Mesendoderm (in vitro differentiated cells): ENCODE results near the gene AGBL1.

Experiments
- DNase-seq: peaks from one replicate; pipeline ENCODE4 v3.0.0; 2013
- H2AK5ac ChIP-seq: 2 replicates; pipeline ENCODE4 v1.6.1; 2013; ENCODE audit warnings: low read length, inconsistent platforms
- H2BK120ac ChIP-seq: 2 replicates; pipeline ENCODE4 v1.6.1; 2013; ENCODE audit warnings: low read depth, mild to moderate bottlenecking, low read length, moderate library complexity, mixed read lengths
- H2BK15ac ChIP-seq: replicated peaks from 2 replicates; pipeline ENCODE4 v1.6.1; 2013; ENCODE audit warnings: low read depth, mild to moderate bottlenecking, moderate library complexity
- H2BK5ac ChIP-seq: 2 replicates; pipeline ENCODE4 v1.6.1; 2013; ENCODE audit warnings: low read length, inconsistent platforms
- H3K18ac ChIP-seq: 2 replicates; pipeline ENCODE4 v1.6.1; 2013; ENCODE audit warnings: mild to moderate bottlenecking, low read length, mixed read lengths
- H3K23ac ChIP-seq: one replicate; pipeline ENCODE4 v1.6.1; 2013; ENCODE audit warnings: low read length
- H3K27ac ChIP-seq: 2 replicates; pipeline ENCODE4 v1.5.1; 2013; ENCODE audit warnings: low read depth, mild to moderate bottlenecking, inconsistent platforms, low read length, moderate library complexity
- H3K27me3 ChIP-seq: 2 replicates; pipeline ENCODE4 v1.6.1; 2013; ENCODE audit warnings: low read length, control low read depth, mild to moderate bottlenecking, inconsistent platforms; ENCODE audit not compliant: insufficient read depth, poor library complexity
- H3K36me3 ChIP-seq: 2 replicates; pipeline ENCODE4 v1.6.1; 2013; ENCODE audit warnings: low read length, inconsistent platforms; ENCODE audit not compliant: control insufficient read depth, insufficient read depth
- H3K4ac ChIP-seq: one replicate; pipeline ENCODE4 v1.6.1; 2013; ENCODE audit warnings: low read depth, mild to moderate bottlenecking, low read length, moderate library complexity
- H3K4me1 ChIP-seq: 2 replicates; pipeline ENCODE4 v1.6.1; 2013; ENCODE audit warnings: low read depth, low read length, inconsistent platforms; ENCODE audit not compliant: control insufficient read depth
- H3K4me2 ChIP-seq: 2 replicates; pipeline ENCODE4 v1.6.1; 2013; ENCODE audit warnings: low read length
- H3K4me3 ChIP-seq: 2 replicates; pipeline ENCODE4 v1.5.1; 2013; ENCODE audit warnings: mild to moderate bottlenecking, low read length
- H3K56ac ChIP-seq: one replicate; pipeline ENCODE4 v1.6.1; 2013; ENCODE audit warnings: low read length
- H3K79me1 ChIP-seq: 2 replicates; pipeline ENCODE4 v1.6.1; 2013; ENCODE audit warnings: low read length, inconsistent platforms
- H3K79me2 ChIP-seq: 2 replicates; pipeline ENCODE4 v1.6.1; 2013; ENCODE audit warnings: mild to moderate bottlenecking, low read length; ENCODE audit not compliant: control insufficient read depth, insufficient read depth
- H3K9ac ChIP-seq: 2 replicates; pipeline ENCODE4 v1.6.1; 2013; ENCODE audit warnings: low read length, inconsistent platforms
- H4K5ac ChIP-seq: one replicate; pipeline ENCODE4 v1.6.1; 2013; ENCODE audit warnings: low read length
- H4K8ac ChIP-seq: one replicate; pipeline ENCODE4 v1.6.1; 2013; ENCODE audit warnings: low read depth, mild to moderate bottlenecking, control low read depth, low read length, moderate library complexity
- WGBS: extraction: QIAGEN DNeasy Blood & Tissue Kit; methylation state at CpG from one replicate; pipeline ENCODE4 v1.1.7; 2013; ENCODE audit warnings: low lambda C conversion rate, missing lambda C conversion rate; ENCODE audit not compliant: insufficient coverage; ENCODE audit errors: extremely low coverage; 5-methylcytosine and 5-hydroxymethylcytosine counted together

The AGBL1 gene

GRCh38 chr15:86408261-86408660 lies 328.6 kb downstream of the AGBL1 start:
- H3K4me1 ChIP-seq, result no peaks in the 10 kb centered on the region
- H4K8ac ChIP-seq, result no peak overlapping the region
- no peak for DNase-seq
- H3K9ac ChIP-seq, result no peak overlapping the region
- H3K27ac ChIP-seq, result no peak overlapping the region
- H2BK15ac ChIP-seq, result no peak overlapping the region
- H3K56ac ChIP-seq, result no peak overlapping the region
- WGBS, result no CpG with 5 or more reads among the region's 3 CpGs
- no peak overlapping the region for H2BK120ac ChIP-seq
- no peak overlapping the region for H3K4me3 ChIP-seq
- no peak overlapping the region for H4K5ac ChIP-seq
- H3K4me2 ChIP-seq, result no peak overlapping the region
- no peak overlapping the region for H3K18ac ChIP-seq
- no peak overlapping the region for H3K23ac ChIP-seq
- H3K27me3 ChIP-seq, result no peaks in the 10 kb centered on the region
- H3K36me3 ChIP-seq, result no peaks in the 10 kb centered on the region
- no peaks in the 10 kb centered on the region for H3K79me1 ChIP-seq
- no peak overlapping the region for H2AK5ac ChIP-seq
- H3K4ac ChIP-seq, result no peak overlapping the region
- no peak overlapping the region for H2BK5ac ChIP-seq
- no peaks in the 10 kb centered on the region for H3K79me2 ChIP-seq

- no CpG with 5 or more reads among the region's 2 CpGs for WGBS
- H3K27me3 ChIP-seq, result no peaks in the 10 kb centered on the region
- H4K5ac ChIP-seq, result no peak overlapping the region
- no peak overlapping the region for H2BK120ac ChIP-seq
- no peak overlapping the region for H3K56ac ChIP-seq
- no peak overlapping the region for H3K18ac ChIP-seq
- no peaks in the 10 kb centered on the region for H3K79me2 ChIP-seq
- H2BK5ac ChIP-seq, result no peak overlapping the region
- H2AK5ac ChIP-seq, result no peak overlapping the region
- no peak overlapping the region for H3K23ac ChIP-seq
- no peaks in the 10 kb centered on the region for H3K36me3 ChIP-seq
- no peak overlapping the region for H3K4me2 ChIP-seq
- no peaks in the 10 kb centered on the region for H3K4me1 ChIP-seq
- H3K4me3 ChIP-seq, result no peak overlapping the region
- no peak overlapping the region for H4K8ac ChIP-seq
- H3K4ac ChIP-seq, result no peak overlapping the region
- H3K27ac ChIP-seq, result no peak overlapping the region
- no peak overlapping the region for H3K9ac ChIP-seq
- no peak for DNase-seq
- no peak overlapping the region for H2BK15ac ChIP-seq
- no peaks in the 10 kb centered on the region for H3K79me1 ChIP-seq
These were observed 332.2 kb downstream of the AGBL1 start for GRCh38 chr15:86411916-86412315.

GRCh38 chr15:86413191-86413590 lies 333.5 kb downstream of the AGBL1 start:
- no peak overlapping the region for H3K18ac ChIP-seq
- DNase-seq, result no peak

GRCh38 chr15:86425746-86426145 lies 346.1 kb downstream of the AGBL1 start:
- Histone ChIP-seq H3K56ac (no peak overlapping the region), H3K4me1 (no peaks in the 10 kb centered on the region), H3K4ac (no peak overlapping the region), H3K79me1 (no peaks in the 10 kb centered on the region), H3K27me3 (no peaks in the 10 kb centered on the region), H4K8ac (no peak overlapping the region), H2BK5ac (no peak overlapping the region), H2BK120ac (no peak overlapping the region), H3K79me2 (no peaks in the 10 kb centered on the region), H3K23ac (no peak overlapping the region), H3K18ac (no peak overlapping the region), H3K9ac (no peak overlapping the region), H2BK15ac (no peak overlapping the region), H3K27ac (no peak overlapping the region), H4K5ac (no peak overlapping the region), H3K36me3 (no peaks in the 10 kb centered on the region), H2AK5ac (no peak overlapping the region), H3K4me3 (no peak overlapping the region), H3K4me2 (no peak overlapping the region)
- DNase-seq, result no peak
- WGBS, result no CpG with 5 or more reads among the region's 3 CpGs

More at GRCh38 chr15:86413191-86413590, 333.5 kb downstream of the AGBL1 start:
- Histone ChIP-seq H3K79me1 (no peaks in the 10 kb centered on the region), H3K4me2 (no peak overlapping the region), H3K4ac (no peak overlapping the region), H3K56ac (no peak overlapping the region), H3K4me1 (no peaks in the 10 kb centered on the region), H2BK15ac (no peak overlapping the region), H2BK120ac (no peak overlapping the region), H3K23ac (no peak overlapping the region), H2AK5ac (no peak overlapping the region), H3K27ac (no peak overlapping the region), H3K79me2 (no peaks in the 10 kb centered on the region), H3K9ac (no peak overlapping the region), H4K8ac (no peak overlapping the region), H3K27me3 (no peaks in the 10 kb centered on the region), H4K5ac (no peak overlapping the region), H3K36me3 (no peaks in the 10 kb centered on the region), H2BK5ac (no peak overlapping the region), H3K4me3 (no peak overlapping the region)
- WGBS, result no CpG with 5 or more reads among the region's 1 CpG

- H3K4me1 ChIP-seq, result no peaks in the 10 kb centered on the region
- no peak overlapping the region for H3K23ac ChIP-seq
- no peaks in the 10 kb centered on the region for H3K79me1 ChIP-seq
- no peak overlapping the region for H2AK5ac ChIP-seq
- H2BK5ac ChIP-seq, result no peak overlapping the region
- H3K4me3 ChIP-seq, result no peak overlapping the region
- H3K9ac ChIP-seq, result no peak overlapping the region
- no peaks in the 10 kb centered on the region for H3K36me3 ChIP-seq
- H2BK120ac ChIP-seq, result no peak overlapping the region
- H3K56ac ChIP-seq, result no peak overlapping the region
- WGBS, result no CpG with 5 or more reads among the region's 2 CpGs
- H4K8ac ChIP-seq, result no peak overlapping the region
- H3K18ac ChIP-seq, result no peak overlapping the region
- no peak overlapping the region for H4K5ac ChIP-seq
- no peak overlapping the region for H2BK15ac ChIP-seq
- H3K4ac ChIP-seq, result no peak overlapping the region
- H3K27ac ChIP-seq, result no peak overlapping the region
- H3K27me3 ChIP-seq, result no peaks in the 10 kb centered on the region
- H3K4me2 ChIP-seq, result no peak overlapping the region
- no peak for DNase-seq
- H3K79me2 ChIP-seq, result no peaks in the 10 kb centered on the region
These were observed 353.2 kb downstream of the AGBL1 start for GRCh38 chr15:86432861-86433260.

GRCh38 chr15:86433983-86434382 lies 354.3 kb downstream of the AGBL1 start:
- Histone ChIP-seq H3K4me1 (no peaks in the 10 kb centered on the region), H3K56ac (no peak overlapping the region), H3K4me2 (no peak overlapping the region), H2BK120ac (no peak overlapping the region), H2BK15ac (no peak overlapping the region), H3K27ac (no peak overlapping the region), H4K8ac (no peak overlapping the region), H3K18ac (no peak overlapping the region), H3K9ac (no peak overlapping the region), H3K79me2 (no peaks in the 10 kb centered on the region), H3K4me3 (no peak overlapping the region), H2BK5ac (no peak overlapping the region), H2AK5ac (no peak overlapping the region), H4K5ac (no peak overlapping the region), H3K36me3 (no peaks in the 10 kb centered on the region), H3K4ac (no peak overlapping the region), H3K23ac (no peak overlapping the region), H3K79me1 (no peaks in the 10 kb centered on the region), H3K27me3 (no peaks in the 10 kb centered on the region)
- WGBS, result no CpG with 5 or more reads among the region's 4 CpGs
- no peak for DNase-seq
